NT2/D1 (cell line): Measurements from ENCODE around the gene LGALS12.

Source experiments
- DNase-seq: peaks from one replicate; pipeline ENCODE4 v3.0.0-alpha.2; 2011; ENCODE audit warnings: low read depth, low spot score
- H3K27me3 ChIP-seq: 2 replicates; pipeline ENCODE4 v1.6.0; 2011; ENCODE audit warnings: mild to moderate bottlenecking; ENCODE audit not compliant: insufficient read length, insufficient read depth
- H3K36me3 ChIP-seq: 2 replicates; pipeline ENCODE4 v1.6.1; 2011; ENCODE audit warnings: mild to moderate bottlenecking, low read length, mixed read lengths; ENCODE audit not compliant: insufficient read depth, insufficient read length
- H3K4me1 ChIP-seq: 2 replicates; pipeline ENCODE4 v1.5.1; 2011; ENCODE audit not compliant: insufficient read depth, insufficient read length
- H3K4me3 ChIP-seq: 2 replicates; pipeline ENCODE4 v1.5.1; 2011; ENCODE audit warnings: low read depth; ENCODE audit not compliant: insufficient read length
- H3K9ac ChIP-seq: 2 replicates; pipeline ENCODE4 v1.6.0; 2011; ENCODE audit warnings: low read depth; ENCODE audit not compliant: insufficient read length
- H3K9me3 ChIP-seq: 2 replicates; pipeline ENCODE4 v1.5.1; 2011; ENCODE audit warnings: mild to moderate bottlenecking, low read length; ENCODE audit not compliant: insufficient read depth
- SUZ12 ChIP-seq: IDR thresholded peaks from 2 replicates; pipeline ENCODE4 v1.6.1; 2011; ENCODE audit not compliant: insufficient read length, insufficient read depth; ENCODE audit errors: extremely low read depth
- YY1 ChIP-seq: IDR thresholded peaks from 2 replicates; pipeline ENCODE4 v1.6.1; 2011; ENCODE audit not compliant: insufficient read length, insufficient read depth
- ZNF274 ChIP-seq: IDR thresholded peaks from 2 replicates; pipeline ENCODE4 v1.6.1; 2011; ENCODE audit warnings: mild to moderate bottlenecking, low read depth, low read length

LGALS12 gene

DNA sequence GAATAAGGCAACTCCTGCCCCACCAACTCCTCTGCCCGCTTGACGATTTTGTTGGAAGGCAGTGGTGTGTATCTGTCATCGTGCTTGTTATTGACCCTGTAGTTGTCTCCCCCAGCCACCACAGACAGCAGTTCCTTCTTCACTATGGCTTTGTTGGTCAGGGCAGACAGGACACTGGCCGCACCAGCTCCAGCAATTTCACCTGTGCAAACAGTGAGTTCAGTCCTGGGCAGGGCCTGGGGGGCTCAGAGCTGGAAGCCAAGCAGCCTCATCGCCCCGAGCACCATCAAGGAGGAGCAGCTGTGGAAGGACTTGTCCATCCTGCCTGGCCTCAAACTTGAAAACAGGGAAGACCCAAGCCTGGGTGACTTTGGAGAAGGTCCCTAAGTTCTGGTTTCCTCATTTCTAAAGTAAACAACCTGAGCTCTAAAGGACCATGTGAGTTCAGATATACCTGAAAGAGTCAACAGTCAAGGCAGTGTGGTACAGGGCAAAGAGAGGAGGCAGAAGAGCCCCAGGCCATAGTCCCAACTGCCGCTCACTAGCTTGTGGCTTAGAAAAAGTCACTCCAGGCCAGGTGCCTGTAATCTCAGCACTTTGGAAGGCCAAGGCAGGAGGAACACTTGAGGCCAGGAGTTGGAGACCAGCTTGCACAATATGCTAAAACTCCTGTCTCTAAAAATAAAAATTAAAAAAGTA lies 52.7 kb downstream of the LGALS12 start:
- DNase-seq = no peak
- TF ChIP-seq SUZ12 (no peak), YY1 (no peak), ZNF274 (no peak)
- Histone ChIP-seq H3K4me1 (peaks cover 9% of the 10 kb centered on the region), H3K4me3 (no peak overlapping the region), H3K27me3 (no peaks in the 10 kb centered on the region), H3K36me3 (no peaks in the 10 kb centered on the region), H3K9ac (no peak overlapping the region), H3K9me3 (no peaks in the 10 kb centered on the region)

DNA sequence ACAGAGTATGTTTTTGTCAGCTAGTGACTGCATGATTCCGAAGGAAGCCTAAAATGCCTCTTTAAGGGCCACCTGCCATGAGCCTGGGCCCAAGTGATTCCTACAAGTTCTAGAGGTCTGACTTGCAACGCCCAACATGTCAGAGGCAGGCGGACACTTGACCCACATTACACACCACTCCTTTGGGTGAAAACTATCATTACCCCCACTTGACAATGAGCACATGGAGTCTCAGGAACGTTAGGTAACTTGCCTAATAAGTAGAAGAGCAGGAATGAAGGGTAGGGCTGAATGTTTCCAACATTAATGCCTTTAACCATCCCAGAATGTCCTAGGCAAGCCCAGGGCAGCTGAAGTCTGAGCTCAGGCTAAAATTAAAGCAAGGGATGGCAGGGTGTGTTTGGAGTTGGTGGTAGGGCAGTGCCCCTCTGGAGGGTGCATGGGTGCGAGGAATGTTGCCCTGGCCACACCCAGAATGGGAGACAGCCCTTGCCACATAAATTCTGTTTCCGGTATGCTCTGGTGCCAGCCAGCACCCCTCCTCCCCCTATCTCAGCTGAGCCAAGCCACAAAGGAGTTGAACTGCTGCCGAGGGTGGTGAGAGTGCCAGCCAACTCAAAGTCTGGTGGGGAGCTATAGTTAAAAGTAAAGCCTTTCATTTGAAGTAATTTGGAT lies 54.8 kb downstream of the LGALS12 start:
- no peak for DNase-seq
- peaks cover 5% of the 10 kb centered on the region for H3K4me1 ChIP-seq
- no peak overlapping the region for H3K4me3 ChIP-seq
- no peak overlapping the region for H3K9ac ChIP-seq
- H3K36me3 ChIP-seq = no peaks in the 10 kb centered on the region
- no peaks in the 10 kb centered on the region for H3K27me3 ChIP-seq
- TF ChIP-seq YY1 = no peak
- no peak for TF ChIP-seq SUZ12
- no peak for TF ChIP-seq ZNF274
- H3K9me3 ChIP-seq = no peaks in the 10 kb centered on the region

DNA sequence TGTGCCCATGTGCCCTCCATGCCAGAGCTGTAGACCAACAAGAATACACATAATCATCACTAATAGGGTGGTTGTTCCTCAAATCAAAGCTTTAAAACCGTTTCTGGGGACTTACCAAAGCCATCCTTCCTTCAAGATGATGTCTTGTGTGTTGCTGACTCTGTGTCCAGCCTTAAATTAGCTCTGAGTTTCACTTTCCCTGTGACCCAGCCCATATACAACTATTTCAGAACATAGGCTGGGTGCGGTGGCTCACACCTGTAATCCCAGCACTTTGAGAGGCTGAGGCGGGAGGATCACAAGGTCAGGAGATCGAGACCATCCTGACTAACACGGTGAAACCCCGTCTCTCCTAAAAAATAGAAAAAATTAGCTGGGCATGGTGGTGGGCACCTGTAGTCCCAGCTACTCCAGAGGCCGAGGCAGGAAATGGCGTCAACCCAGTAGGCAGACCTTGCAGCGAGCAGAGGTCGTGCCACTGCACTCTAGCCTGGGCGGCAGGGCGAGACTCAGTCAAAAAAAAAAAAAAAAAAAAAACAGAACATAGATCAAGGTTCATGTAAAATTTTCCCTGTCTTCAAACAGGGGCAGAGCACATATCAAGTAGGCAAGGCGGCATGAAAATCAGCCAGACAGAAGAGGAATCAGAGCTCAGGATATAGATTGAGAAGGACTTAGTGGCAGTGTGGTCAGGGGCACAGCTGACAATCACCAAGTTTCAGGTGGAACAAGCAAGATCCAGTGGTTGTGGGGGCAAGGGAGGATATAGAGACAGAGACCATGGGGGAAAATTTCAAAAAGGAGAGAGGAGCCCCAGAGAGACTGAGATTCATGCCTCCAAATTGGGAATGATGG lies 57.5 kb downstream of the LGALS12 start, which contains the start of gene PLAAT2:
Gene PLAAT2 (minus strand): TSS at position 179 of the 855 bp plus-strand sequence. CDS start 55 bp downstream, at position 124.
- no peaks in the 10 kb centered on the region for H3K9me3 ChIP-seq

DNA sequence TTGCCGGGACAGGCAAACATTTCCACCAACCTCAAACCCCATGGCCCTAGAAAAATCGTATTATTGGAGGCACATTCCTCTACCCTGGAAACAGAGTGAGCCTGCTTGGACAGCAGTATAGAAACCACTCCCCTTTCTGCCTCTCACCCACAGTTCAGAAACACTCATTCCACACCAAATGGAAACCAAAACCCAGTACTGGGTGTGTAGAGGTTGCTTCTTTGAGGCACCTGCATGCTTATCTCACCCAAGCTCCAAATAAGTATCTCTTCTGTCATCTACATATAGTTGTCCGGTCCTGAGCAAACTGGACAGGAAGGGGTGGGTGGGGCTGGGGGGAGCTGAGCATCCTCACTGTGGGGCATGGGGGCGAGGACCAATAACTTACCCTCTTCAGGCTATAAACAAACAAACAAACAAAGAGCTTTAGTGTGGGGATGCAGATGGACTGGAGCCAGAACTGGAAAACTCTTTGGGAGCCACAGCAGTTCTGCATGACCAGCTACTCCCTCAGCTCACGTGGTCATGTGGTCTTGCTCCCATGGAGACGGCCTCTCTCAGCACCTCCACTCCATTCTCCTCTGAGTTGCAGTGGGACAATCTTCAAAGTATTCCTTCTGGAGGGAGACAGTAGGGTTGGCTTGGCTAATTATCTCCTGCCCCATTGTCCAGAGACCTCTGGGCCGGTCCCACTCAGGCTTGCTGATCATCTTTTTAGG lies 58.3 kb downstream of the LGALS12 start:
- no peak for TF ChIP-seq SUZ12
- TF ChIP-seq ZNF274 = no peak
- no peak for TF ChIP-seq YY1
- DNase-seq = no peak

More for the DNA sequence above, 57.5 kb downstream of the LGALS12 start, which contains the start of gene PLAAT2:
- Histone ChIP-seq H3K4me3 (no peak within 1 kb of the TSS), H3K36me3 (no peaks in the 10 kb centered on the region), H3K9ac (no peak within 1 kb of the TSS), H3K4me1 (peaks cover 2% of the 10 kb centered on the region), H3K27me3 (no peaks in the 10 kb centered on the region)
- no peak for DNase-seq
- TF ChIP-seq SUZ12 (no peak), ZNF274 (no peak)

DNA sequence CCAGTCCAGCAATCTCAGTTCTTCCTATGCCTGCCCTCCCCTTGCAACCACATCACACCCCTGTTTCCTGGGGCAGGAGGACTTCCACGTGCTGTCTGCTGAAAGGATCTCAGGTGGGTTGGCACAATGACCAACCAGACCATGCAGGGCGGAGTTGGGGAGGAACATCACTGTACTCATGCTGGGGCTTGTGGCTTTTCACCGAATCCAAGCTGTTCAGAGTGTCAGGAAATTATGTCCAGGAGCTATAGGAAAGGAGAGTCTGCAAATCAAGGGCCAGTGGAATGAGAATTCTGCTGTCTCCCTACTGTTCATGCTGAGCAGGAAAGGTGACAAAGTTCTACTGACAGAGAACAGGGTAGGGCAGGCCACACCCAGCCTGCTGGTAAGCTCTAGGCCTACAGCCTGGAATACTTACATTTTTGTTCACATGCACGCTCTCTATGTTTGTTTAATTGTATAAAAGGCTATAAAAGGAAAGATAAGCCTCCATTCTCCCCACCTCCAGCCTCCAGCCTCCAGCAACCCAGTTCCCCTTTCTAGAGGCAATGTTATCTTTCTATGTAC lies 59.0 kb downstream of the LGALS12 start:
- no peak for DNase-seq

More for the DNA sequence above, 58.3 kb downstream of the LGALS12 start:
- no peaks in the 10 kb centered on the region for H3K27me3 ChIP-seq
- no peak overlapping the region for H3K9ac ChIP-seq
- no peaks in the 10 kb centered on the region for H3K36me3 ChIP-seq
- no peaks in the 10 kb centered on the region for H3K9me3 ChIP-seq
- H3K4me1 ChIP-seq = peaks cover 2% of the 10 kb centered on the region
- H3K4me3 ChIP-seq = no peak overlapping the region

More for the DNA sequence above, 59.0 kb downstream of the LGALS12 start:
- Histone ChIP-seq H3K36me3 (no peaks in the 10 kb centered on the region), H3K9ac (no peak overlapping the region), H3K9me3 (no peaks in the 10 kb centered on the region), H3K4me1 (peaks cover 2% of the 10 kb centered on the region), H3K27me3 (no peaks in the 10 kb centered on the region), H3K4me3 (no peak overlapping the region)
- TF ChIP-seq SUZ12 (no peak), ZNF274 (no peak), YY1 (no peak)
